Measurements from ENCODE around the gene ADAT1.

ADAT1 gene

DNA sequence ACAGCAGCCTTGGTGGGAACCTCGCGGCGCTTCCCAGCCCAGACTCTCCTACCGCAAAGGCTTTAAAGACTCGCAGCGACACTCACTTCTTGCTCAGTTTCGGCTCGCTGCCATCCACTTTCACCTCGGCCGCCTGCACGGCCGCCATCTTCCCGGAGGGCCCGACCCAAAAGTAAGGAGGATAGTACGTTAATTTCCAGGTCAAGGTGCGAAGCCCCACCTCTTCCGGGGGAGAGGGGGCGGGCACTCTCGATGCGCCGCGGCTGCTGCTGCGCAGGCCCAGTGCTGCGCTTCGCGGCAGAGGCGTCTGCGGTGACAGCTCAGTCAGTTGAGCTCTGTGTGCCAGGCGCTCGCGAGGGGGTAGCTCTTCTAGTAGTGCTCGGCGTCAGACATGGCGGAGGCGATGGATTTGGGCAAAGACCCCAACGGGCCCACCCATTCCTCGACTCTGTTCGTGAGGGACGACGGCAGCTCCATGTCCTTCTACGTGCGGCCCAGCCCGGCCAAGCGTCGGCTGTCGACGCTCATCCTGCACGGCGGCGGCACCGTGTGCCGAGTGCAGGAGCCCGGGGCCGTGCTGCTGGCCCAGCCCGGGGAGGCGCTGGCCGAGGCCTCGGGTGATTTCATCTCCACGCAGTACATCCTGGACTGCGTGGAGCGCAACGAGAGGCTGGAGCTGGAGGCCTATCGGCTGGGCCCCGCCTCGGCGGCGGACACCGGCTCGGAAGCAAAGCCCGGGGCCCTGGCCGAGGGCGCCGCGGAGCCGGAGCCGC lies 24.6 kb upstream of the ADAT1 start, which contains the start of the genes KARS1 and TERF2IP:
Gene KARS1, minus strand, starts transcription at position 174 of the 773 bp plus-strand sequence. Its CDS starts 26 bp downstream, at position 148.
Gene TERF2IP, plus strand, starts transcription at position 282 of the 773 bp plus-strand sequence. Its CDS starts 110 bp downstream, at position 392.
- DNase-seq, result peak; percentile 94
- Histone ChIP-seq H3K14ac (ENCODE audit: low read length in 2 of 2) (peak within 1 kb of the TSS in 1 of 2 experiments; percentile 99), H2BK12ac (ENCODE audit: low read length in 2 of 2) (peak within 1 kb of the TSS; percentile 79 to 92), H3K79me1 (replicated peaks; ENCODE audit: low read length, poor library complexity, severe bottlenecking) (no peaks in the 10 kb centered on the region), H2BK120ac (ENCODE audit: low read depth, low read length) (no peak within 1 kb of the TSS), H3K23ac (ENCODE audit: low read length in 2 of 2) (peak within 1 kb of the TSS; percentile 9 to 95), H4K91ac (ENCODE audit: low read length) (peak within 1 kb of the TSS; percentile 94), H2BK15ac (ENCODE audit: low read depth, poor library complexity, severe bottlenecking) (peak within 1 kb of the TSS; percentile 88), H3K4me3 (ENCODE audit: insufficient read depth in 1 of 2, low read depth in 1 of 2, low read length in 2 of 2) (peak within 1 kb of the TSS; percentile 99 to 100), H3K27me3 (ENCODE audit: control insufficient read depth in 1 of 2, insufficient read depth in 1 of 2, low read length in 2 of 2) (no peaks in the 10 kb centered on the region), H3K9me3 (ENCODE audit: control insufficient read depth, low read length) (no peaks in the 10 kb centered on the region), H2BK5ac (ENCODE audit: low read depth, low read length, poor library complexity, severe bottlenecking) (peak within 1 kb of the TSS; percentile 77), H2AK5ac (ENCODE audit: low read length, severe bottlenecking) (peak within 1 kb of the TSS; percentile 69), H3K18ac (ENCODE audit: low read depth in 1 of 2, low read length in 2 of 2) (peak within 1 kb of the TSS; percentile 99), H3K36me3 (ENCODE audit: control insufficient read depth in 1 of 2, insufficient read depth in 2 of 2, low read depth in 1 of 2, low read length in 2 of 2) (peaks cover 8 to 26% of the 10 kb centered on the region in 2 experiments), H4K8ac (ENCODE audit: low read length) (peak within 1 kb of the TSS; percentile 98), H3K4me2 (ENCODE audit: low read length, poor library complexity, severe bottlenecking) (peak within 1 kb of the TSS; percentile 82), H3K27ac (ENCODE audit: low read length, poor library complexity, severe bottlenecking) (peak within 1 kb of the TSS; percentile 96), H3K4ac (ENCODE audit: low read depth in 1 of 2, low read length in 2 of 2) (peak within 1 kb of the TSS; percentile 79 to 97), H3K4me1 (ENCODE audit: control insufficient read depth, insufficient read depth, low read depth, low read length) (peaks cover 17% of the 10 kb centered on the region), H2AFZ (ENCODE audit: low read depth, low read length) (peak within 1 kb of the TSS; percentile 98), H3K9ac (ENCODE audit: low read length) (peak within 1 kb of the TSS; percentile 100)
- under 1% methylated on average over 71 of the region's 76 CpGs for WGBS

DNA sequence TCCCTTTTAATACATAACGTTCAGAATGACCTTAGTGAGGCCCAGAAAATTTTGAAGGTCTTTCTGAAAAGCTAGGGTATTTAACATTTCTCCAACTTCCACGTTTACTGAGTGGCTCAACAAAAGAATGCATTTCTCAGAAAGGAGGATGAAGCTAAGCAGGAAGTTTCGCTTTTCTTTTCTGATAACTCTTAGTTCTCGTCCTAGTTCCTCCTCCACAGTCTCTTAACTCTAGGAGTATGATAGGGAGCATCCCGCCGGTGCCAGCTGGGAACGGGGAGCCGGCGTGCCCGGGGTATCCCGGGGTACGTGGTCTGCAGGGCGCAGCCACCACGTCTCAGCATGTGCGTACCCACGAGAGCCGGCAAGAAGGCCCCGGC lies 24.0 kb upstream of the ADAT1 start:
- H2BK12ac ChIP-seq (ENCODE audit: low read length in 2 of 2), result no peak overlapping the region
- peak overlapping the region; percentile 98 for H4K8ac ChIP-seq (ENCODE audit: low read length)
- H3K14ac ChIP-seq (ENCODE audit: low read length in 2 of 2), result peak overlapping the region in 1 of 2 experiments; percentile 3
- H2AFZ ChIP-seq (ENCODE audit: low read depth, low read length), result no peak overlapping the region
- H3K23ac ChIP-seq (ENCODE audit: low read length in 2 of 2), result no peak overlapping the region
- peak overlapping the region; percentile 80 for H3K27ac ChIP-seq (ENCODE audit: low read length, poor library complexity, severe bottlenecking)
- peaks cover 12 to 30% of the 10 kb centered on the region in 2 experiments for H3K36me3 ChIP-seq (ENCODE audit: control insufficient read depth in 1 of 2, insufficient read depth in 2 of 2, low read depth in 1 of 2, low read length in 2 of 2)
- H3K9ac ChIP-seq (ENCODE audit: low read length), result peak overlapping the region; percentile 100
- peaks cover 4% of the 10 kb centered on the region for H3K79me1 ChIP-seq (replicated peaks; ENCODE audit: low read length, poor library complexity, severe bottlenecking)
- peak overlapping the region; percentile 69 for H2BK5ac ChIP-seq (ENCODE audit: low read depth, low read length, poor library complexity, severe bottlenecking)
- no peak overlapping the region for H2BK15ac ChIP-seq (ENCODE audit: low read depth, poor library complexity, severe bottlenecking)
- DNase-seq, result no peak
- whole genome bisulfite sequencing, result 0% methylated on average over 17 of the region's 18 CpGs
- peaks cover 17% of the 10 kb centered on the region for H3K4me1 ChIP-seq (ENCODE audit: control insufficient read depth, insufficient read depth, low read depth, low read length)
- peak overlapping the region; percentile 90 for H4K91ac ChIP-seq (ENCODE audit: low read length)
- peak overlapping the region; percentile 73 to 96 for H3K18ac ChIP-seq (ENCODE audit: low read depth in 1 of 2, low read length in 2 of 2)
- peak overlapping the region; percentile 87 to 99 for H3K4me3 ChIP-seq (ENCODE audit: insufficient read depth in 1 of 2, low read depth in 1 of 2, low read length in 2 of 2)
- no peak overlapping the region for H2BK120ac ChIP-seq (ENCODE audit: low read depth, low read length)
- no peaks in the 10 kb centered on the region for H3K9me3 ChIP-seq (ENCODE audit: control insufficient read depth, low read length)
- H3K4ac ChIP-seq (ENCODE audit: low read depth in 1 of 2, low read length in 2 of 2), result peak overlapping the region; percentile 19 to 68
- H3K4me2 ChIP-seq (ENCODE audit: low read length, poor library complexity, severe bottlenecking), result peak overlapping the region; percentile 82
- H2AK5ac ChIP-seq (ENCODE audit: low read length, severe bottlenecking), result no peak overlapping the region
- no peaks in the 10 kb centered on the region for H3K27me3 ChIP-seq (ENCODE audit: control insufficient read depth in 1 of 2, insufficient read depth in 1 of 2, low read length in 2 of 2)

DNA sequence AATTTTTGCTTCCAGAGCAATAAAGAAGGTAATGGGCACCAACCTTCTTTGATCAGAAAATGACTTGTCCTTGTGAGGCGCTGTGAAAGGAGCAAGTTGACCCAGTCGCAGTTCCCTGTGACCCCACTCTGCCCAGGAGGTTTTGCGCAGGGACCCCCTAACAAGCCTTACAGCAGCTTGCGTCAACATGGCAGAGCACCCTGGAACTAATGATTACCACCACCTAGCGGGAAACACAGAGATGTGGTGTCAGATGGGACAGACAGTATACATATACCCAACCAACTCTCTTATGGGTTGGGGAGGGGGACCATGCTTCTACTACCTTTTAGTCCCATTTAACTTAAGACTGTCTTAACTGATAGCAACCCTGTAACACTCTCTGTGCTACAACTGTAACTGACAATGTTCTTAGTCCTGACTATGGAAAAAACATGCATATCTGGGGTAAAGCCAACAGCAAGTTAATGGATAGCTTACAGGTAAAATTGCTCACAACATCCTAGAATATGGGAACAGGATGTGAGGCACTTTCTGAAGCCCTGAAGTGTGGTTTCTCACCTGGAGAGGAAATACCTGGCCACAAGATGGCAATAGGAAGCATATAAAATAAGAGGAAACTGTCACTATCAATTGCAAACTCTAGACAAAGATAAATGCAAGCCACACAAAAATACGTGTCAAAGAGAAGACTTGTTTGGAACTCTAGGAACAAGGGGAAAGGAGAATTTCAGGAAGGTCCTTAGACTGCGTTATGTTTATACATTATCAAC lies 21.3 kb upstream of the ADAT1 start:
- H3K9ac ChIP-seq (ENCODE audit: low read length), result peak overlapping the region; percentile 40
- no peak overlapping the region for H2AK5ac ChIP-seq (ENCODE audit: low read length, severe bottlenecking)
- no peak overlapping the region for H2AFZ ChIP-seq (ENCODE audit: low read depth, low read length)
- H2BK5ac ChIP-seq (ENCODE audit: low read depth, low read length, poor library complexity, severe bottlenecking), result no peak overlapping the region
- H2BK12ac ChIP-seq (ENCODE audit: low read length in 2 of 2), result no peak overlapping the region
- no peak overlapping the region for H3K4ac ChIP-seq (ENCODE audit: low read depth in 1 of 2, low read length in 2 of 2)
- H3K79me1 ChIP-seq (replicated peaks; ENCODE audit: low read length, poor library complexity, severe bottlenecking), result peaks cover 24% of the 10 kb centered on the region
- peaks cover 30 to 55% of the 10 kb centered on the region in 2 experiments for H3K36me3 ChIP-seq (ENCODE audit: control insufficient read depth in 1 of 2, insufficient read depth in 2 of 2, low read depth in 1 of 2, low read length in 2 of 2)
- H3K4me1 ChIP-seq (ENCODE audit: control insufficient read depth, insufficient read depth, low read depth, low read length), result peaks cover 11% of the 10 kb centered on the region
- H3K23ac ChIP-seq (ENCODE audit: low read length in 2 of 2), result no peak overlapping the region
- DNase-seq, result no peak
- no peak overlapping the region for H3K4me3 ChIP-seq (ENCODE audit: insufficient read depth in 1 of 2, low read depth in 1 of 2, low read length in 2 of 2)
- no peak overlapping the region for H4K8ac ChIP-seq (ENCODE audit: low read length)
- no peak overlapping the region for H2BK15ac ChIP-seq (ENCODE audit: low read depth, poor library complexity, severe bottlenecking)
- no peak overlapping the region for H4K91ac ChIP-seq (ENCODE audit: low read length)
- no peak overlapping the region for H3K18ac ChIP-seq (ENCODE audit: low read depth in 1 of 2, low read length in 2 of 2)
- H3K27me3 ChIP-seq (ENCODE audit: control insufficient read depth in 1 of 2, insufficient read depth in 1 of 2, low read length in 2 of 2), result no peaks in the 10 kb centered on the region
- no peak overlapping the region for H2BK120ac ChIP-seq (ENCODE audit: low read depth, low read length)
- H3K14ac ChIP-seq (ENCODE audit: low read length in 2 of 2), result no peak overlapping the region
- no peak overlapping the region for H3K27ac ChIP-seq (ENCODE audit: low read length, poor library complexity, severe bottlenecking)
- no peak overlapping the region for H3K4me2 ChIP-seq (ENCODE audit: low read length, poor library complexity, severe bottlenecking)
- WGBS, result 96% methylated on average over 5 of the region's 7 CpGs
- no peaks in the 10 kb centered on the region for H3K9me3 ChIP-seq (ENCODE audit: control insufficient read depth, low read length)

DNA sequence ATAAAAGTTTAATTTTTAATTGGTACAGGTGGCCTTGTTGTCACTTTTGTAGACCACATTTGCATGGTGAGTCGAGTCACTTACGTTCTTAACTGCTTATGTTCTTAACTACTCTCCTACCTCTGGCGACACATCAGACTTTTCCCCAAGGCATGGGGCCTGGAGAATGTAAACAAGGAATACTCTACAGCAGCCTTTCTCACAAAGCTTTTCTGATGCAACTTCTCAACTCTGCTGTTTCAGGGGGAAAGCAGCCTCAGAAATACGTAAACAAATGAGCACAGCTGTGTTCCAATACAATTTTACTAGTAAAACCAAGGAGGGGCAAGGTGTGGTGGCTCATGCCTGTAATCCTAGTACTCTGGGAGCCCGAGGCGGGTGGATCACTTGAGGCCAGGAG lies 17.5 kb upstream of the ADAT1 start:
- Histone ChIP-seq H3K4me2 (ENCODE audit: low read length, poor library complexity, severe bottlenecking) (no peak overlapping the region), H3K4me1 (ENCODE audit: control insufficient read depth, insufficient read depth, low read depth, low read length) (peaks cover 4% of the 10 kb centered on the region), H2BK12ac (ENCODE audit: low read length in 2 of 2) (no peak overlapping the region), H2AFZ (ENCODE audit: low read depth, low read length) (no peak overlapping the region), H3K27me3 (ENCODE audit: control insufficient read depth in 1 of 2, insufficient read depth in 1 of 2, low read length in 2 of 2) (no peaks in the 10 kb centered on the region), H4K91ac (ENCODE audit: low read length) (no peak overlapping the region), H2AK5ac (ENCODE audit: low read length, severe bottlenecking) (no peak overlapping the region), H2BK120ac (ENCODE audit: low read depth, low read length) (no peak overlapping the region), H3K9me3 (ENCODE audit: control insufficient read depth, low read length) (no peaks in the 10 kb centered on the region), H3K79me1 (replicated peaks; ENCODE audit: low read length, poor library complexity, severe bottlenecking) (peaks cover 37% of the 10 kb centered on the region), H3K18ac (ENCODE audit: low read depth in 1 of 2, low read length in 2 of 2) (no peak overlapping the region), H2BK5ac (ENCODE audit: low read depth, low read length, poor library complexity, severe bottlenecking) (no peak overlapping the region), H3K23ac (ENCODE audit: low read length in 2 of 2) (no peak overlapping the region), H3K4me3 (ENCODE audit: insufficient read depth in 1 of 2, low read depth in 1 of 2, low read length in 2 of 2) (no peak overlapping the region), H3K36me3 (ENCODE audit: control insufficient read depth in 1 of 2, insufficient read depth in 2 of 2, low read depth in 1 of 2, low read length in 2 of 2) (peaks cover 31 to 85% of the 10 kb centered on the region in 2 experiments), H2BK15ac (ENCODE audit: low read depth, poor library complexity, severe bottlenecking) (no peak overlapping the region), H3K4ac (ENCODE audit: low read depth in 1 of 2, low read length in 2 of 2) (no peak overlapping the region), H3K27ac (ENCODE audit: low read length, poor library complexity, severe bottlenecking) (no peak overlapping the region), H3K14ac (ENCODE audit: low read length in 2 of 2) (no peak overlapping the region), H3K9ac (ENCODE audit: low read length) (no peak overlapping the region), H4K8ac (ENCODE audit: low read length) (peak overlapping the region; percentile 39)
- 65% methylated on average over 6 of the region's 6 CpGs for WGBS
- peak; percentile 92 for DNase-seq
